Skeletal muscle tissue (tissue), 4 donors: ENCODE data around the gene SLC6A7. TPM values are rescaled to one million over a fixed set of nuclear protein-coding genes. Genes with fewer than 3 reads are reported as not detected.

Source experiments
- H3K27ac ChIP-seq: one replicate; pipeline ENCODE4 v1.7.0; 2013; ENCODE audit warnings: mild to moderate bottlenecking, low read depth, low read length, inconsistent platforms
- H3K27me3 ChIP-seq, 3 donors: one replicate each; pipeline ENCODE4 v1.7.0; 2013; ENCODE audit warnings: low read length in 3 of 3; ENCODE audit not compliant: control insufficient read depth in 3 of 3, insufficient read depth in 3 of 3
- H3K36me3 ChIP-seq, 3 donors: one replicate each; pipeline ENCODE4 v1.7.0; 2013; ENCODE audit warnings: low read length in 3 of 3; ENCODE audit not compliant: control insufficient read depth in 3 of 3, insufficient read depth in 3 of 3
- H3K4me1 ChIP-seq, 3 donors: one replicate each; pipeline ENCODE4 v1.7.0; 2013; ENCODE audit warnings: low read length in 3 of 3, mild to moderate bottlenecking in 3 of 3; ENCODE audit not compliant: control insufficient read depth in 3 of 3, insufficient read depth in 3 of 3
- H3K4me3 ChIP-seq, 3 donors: one replicate each; pipeline ENCODE4 v1.7.0; 2013; ENCODE audit warnings: low read length in 3 of 3
- H3K9ac ChIP-seq, 3 donors: one replicate each; pipeline ENCODE4 v1.7.0; 2013; ENCODE audit warnings: low read length in 3 of 3, mild to moderate bottlenecking in 3 of 3, moderate library complexity in 2 of 3, low read depth in 1 of 3
- H3K9me3 ChIP-seq, 3 donors: one replicate each; pipeline ENCODE4 v1.7.0; 2013; ENCODE audit warnings: low read length in 3 of 3; ENCODE audit not compliant: control insufficient read depth in 3 of 3
- total RNA-seq: library from RNA; depleted of rRNA; stranded (reverse); fragments of >200 nt; gene quantifications from one replicate; pipeline ENCODE4 v1.2.3, GENCODE V29; 2014
- donor health status: Osteomylitis.

Gene SLC6A7
- total RNA-seq, 1 donor from 2014 or later: not detected

GRCh38 chr5:150179019-150179620, 10.7 kb upstream of the SLC6A7 start:
- Histone ChIP-seq H3K27me3 (no peaks in the 10 kb centered on the region), H3K36me3 (no peaks in the 10 kb centered on the region), H3K9me3 (no peaks in the 10 kb centered on the region), H3K4me1 (peaks cover 30 to 42% (median 40%) of the 10 kb centered on the region in 3 donors), H3K27ac (peak overlapping the region; percentile 99), H3K4me3 (no peak overlapping the region), H3K9ac (peak overlapping the region in 1 of 3 donors; percentile 75)

- Histone ChIP-seq H3K4me3 (peak overlapping the region; percentile 49 to 56 (median 55)), H3K4me1 (peaks cover 30 to 42% (median 40%) of the 10 kb centered on the region in 3 donors), H3K27ac (peak overlapping the region; percentile 99), H3K27me3 (no peaks in the 10 kb centered on the region), H3K36me3 (no peaks in the 10 kb centered on the region), H3K9me3 (no peaks in the 10 kb centered on the region), H3K9ac (peak overlapping the region; percentile 75 to 77 (median 76))
Observed at GRCh38 chr5:150180241-150181026, 9.4 kb upstream of the SLC6A7 start.

- H3K4me3 ChIP-seq: peak overlapping the region; percentile 6 to 49 (median 21)
- H3K9ac ChIP-seq: peak overlapping the region; percentile 75 to 77 (median 76)
- no peaks in the 10 kb centered on the region for H3K9me3 ChIP-seq
- H3K27ac ChIP-seq: peak overlapping the region; percentile 99
- H3K4me1 ChIP-seq: peaks cover 30 to 42% (median 40%) of the 10 kb centered on the region in 3 donors
- no peaks in the 10 kb centered on the region for H3K36me3 ChIP-seq
- no peaks in the 10 kb centered on the region for H3K27me3 ChIP-seq
Observed at GRCh38 chr5:150181027-150181426, 8.8 kb upstream of the SLC6A7 start.

- no peak overlapping the region for H3K4me3 ChIP-seq
- H3K27ac ChIP-seq: peak overlapping the region; percentile 99
- H3K27me3 ChIP-seq: no peaks in the 10 kb centered on the region
- peak overlapping the region in 1 of 3 donors; percentile 75 for H3K9ac ChIP-seq
- H3K9me3 ChIP-seq: no peaks in the 10 kb centered on the region
- H3K4me1 ChIP-seq: peaks cover 25 to 44% (median 42%) of the 10 kb centered on the region in 3 donors
- H3K36me3 ChIP-seq: no peaks in the 10 kb centered on the region
Observed at GRCh38 chr5:150181766-150182545, 7.9 kb upstream of the SLC6A7 start.

GRCh38 chr5:150182774-150183173, 7.1 kb upstream of the SLC6A7 start:
- H3K9me3 ChIP-seq: no peaks in the 10 kb centered on the region
- H3K9ac ChIP-seq: peak overlapping the region in 1 of 3 donors; percentile 75
- H3K36me3 ChIP-seq: no peaks in the 10 kb centered on the region
- H3K4me3 ChIP-seq: no peak overlapping the region
- H3K4me1 ChIP-seq: peaks cover 26 to 47% (median 44%) of the 10 kb centered on the region in 3 donors
- no peaks in the 10 kb centered on the region for H3K27me3 ChIP-seq
- H3K27ac ChIP-seq: no peak overlapping the region

GRCh38 chr5:150183436-150183835, 6.4 kb upstream of the SLC6A7 start:
- peak overlapping the region in 1 of 3 donors; percentile 16 for H3K9ac ChIP-seq
- no peaks in the 10 kb centered on the region for H3K36me3 ChIP-seq
- no peaks in the 10 kb centered on the region for H3K9me3 ChIP-seq
- H3K4me1 ChIP-seq: peaks cover 32 to 54% (median 50%) of the 10 kb centered on the region in 3 donors
- no peak overlapping the region for H3K4me3 ChIP-seq
- no peak overlapping the region for H3K27ac ChIP-seq
- H3K27me3 ChIP-seq: no peaks in the 10 kb centered on the region

- no peak overlapping the region for H3K4me3 ChIP-seq
- H3K27me3 ChIP-seq: no peaks in the 10 kb centered on the region
- H3K4me1 ChIP-seq: peaks cover 37 to 59% (median 54%) of the 10 kb centered on the region in 3 donors
- no peak overlapping the region for H3K27ac ChIP-seq
- H3K36me3 ChIP-seq: no peaks in the 10 kb centered on the region
- H3K9ac ChIP-seq: no peak overlapping the region
- no peaks in the 10 kb centered on the region for H3K9me3 ChIP-seq
Observed at GRCh38 chr5:150184006-150184405, 5.9 kb upstream of the SLC6A7 start.

- no peaks in the 10 kb centered on the region for H3K36me3 ChIP-seq
- H3K9me3 ChIP-seq: no peaks in the 10 kb centered on the region
- no peak overlapping the region for H3K27ac ChIP-seq
- H3K9ac ChIP-seq: no peak overlapping the region
- peaks cover 7 to 10% (median 8%) of the 10 kb centered on the region in 3 donors for H3K27me3 ChIP-seq
- no peak overlapping the region for H3K4me3 ChIP-seq
- peaks cover 28 to 59% (median 45%) of the 10 kb centered on the region in 3 donors for H3K4me1 ChIP-seq
Observed at GRCh38 chr5:150184990-150185912, 4.6 kb upstream of the SLC6A7 start.

- no peak overlapping the region for H3K4me3 ChIP-seq
- H3K9ac ChIP-seq: no peak overlapping the region
- no peaks in the 10 kb centered on the region for H3K9me3 ChIP-seq
- peaks cover 8 to 16% (median 12%) of the 10 kb centered on the region in 3 donors for H3K27me3 ChIP-seq
- H3K36me3 ChIP-seq: no peaks in the 10 kb centered on the region
- H3K4me1 ChIP-seq: peaks cover 19 to 52% (median 36%) of the 10 kb centered on the region in 3 donors
- H3K27ac ChIP-seq: no peak overlapping the region
Observed at GRCh38 chr5:150186137-150186536, 3.7 kb upstream of the SLC6A7 start.
